ENCODE measurements around the gene CBL.

- TF ChIP-seq ZNF274 (IDR thresholded peaks at IDR 0.05; ENCODE audit: low read depth, low read length) (no peak), YY1 (IDR thresholded peaks at IDR 0.05; ENCODE audit: insufficient read depth, insufficient read length) (no peak)
Observed at GRCh38 chr11:119237515-119237914, 31.4 kb downstream of the CBL start.
